Colonic mucosa (tissue), 4 donors: ENCODE data around the gene TMEM221. TPM values are rescaled to one million over a fixed set of nuclear protein-coding genes. Genes with fewer than 3 reads are reported as not detected.

Experiments used
- DNase-seq: peaks from one replicate; pipeline ENCODE4 v3.0.0-alpha.2; 2020
- H3K27ac ChIP-seq: fragments of 200-600 bp; one replicate; pipeline ENCODE4 v1.8.0; 2021
- H3K27me3 ChIP-seq: fragments of 200-600 bp; one replicate; pipeline ENCODE4 v1.8.0; 2021
- H3K36me3 ChIP-seq: fragments of 200-600 bp; one replicate; pipeline ENCODE4 v1.8.0; 2021
- H3K4me1 ChIP-seq: fragments of 200-600 bp; one replicate; pipeline ENCODE4 v1.8.0; 2021; ENCODE audit warnings: mild to moderate bottlenecking
- H3K4me3 ChIP-seq: fragments of 200-600 bp; one replicate; pipeline ENCODE4 v1.8.0; 2021
- H3K9ac ChIP-seq, 2 donors: one replicate each; pipeline ENCODE4 v1.7.0; 2013; ENCODE audit warnings: control low read depth in 2 of 2, low read depth in 2 of 2, low read length in 2 of 2
- H3K9me3 ChIP-seq: fragments of 200-600 bp; one replicate; pipeline ENCODE4 v1.8.0; 2021
- CTCF ChIP-seq: fragments of 200-600 bp; IDR thresholded peaks from one replicate; pipeline ENCODE4 v1.8.0; 2022; ENCODE audit warnings: antibody characterized with exemption, mild to moderate bottlenecking
- intact Hi-C: fragments of 100-400 bp; cut with DNase I; formaldehyde crosslinking; loops from one replicate; pipeline ENCODE4 v1.14.1; 2022
- total RNA-seq, 2 donors: library from RNA; stranded (reverse); fragmentation: NEBNext Ultra II Directional in 1 of 2; extraction: Animal tissue kit (Norgen Biotek cat#: 25700) in 1 of 2; gene quantifications; one replicate each; pipeline ENCODE4 v1.2.1, GENCODE V29; 2021
- donor health status: healthy.
- donor health status: DM: no; HTN: no; CAD: no.
- donor health status: DM: no; HTN: no; CAD: no.

Gene TMEM221
- total RNA-seq, result not detected

- H3K9me3 ChIP-seq, result no peaks in the 10 kb centered on the region
- H3K4me1 ChIP-seq, result no peaks in the 10 kb centered on the region
- H3K27ac ChIP-seq, result no peak within 1 kb of the TSS
- peak within 1 kb of the TSS in 1 of 2 donors; percentile 43 for H3K9ac ChIP-seq
- peak; percentile 24 for TF ChIP-seq CTCF
- peak; percentile 46 for DNase-seq
- H3K36me3 ChIP-seq, result no peaks in the 10 kb centered on the region
- H3K27me3 ChIP-seq, result peaks cover 12% of the 10 kb centered on the region
- intact Hi-C loops, result no loop called here
- H3K4me3 ChIP-seq, result peak within 1 kb of the TSS; percentile 34
Measured at GRCh38 chr19:17448131-17448967, at the start of gene TMEM221. Gene TMEM221 (minus strand): TSS chr19:17448668. CDS start chr19:17448462, 206 bp downstream.

GRCh38 chr19:17497149-17497798 is 48.8 kb upstream of the TMEM221 start:
- no peaks in the 10 kb centered on the region for H3K27me3 ChIP-seq
- intact Hi-C loops, result no loop called here
- DNase-seq, result peak; percentile 32
- no peak overlapping the region for H3K27ac ChIP-seq
- H3K4me1 ChIP-seq, result no peaks in the 10 kb centered on the region
- no peaks in the 10 kb centered on the region for H3K36me3 ChIP-seq
- H3K4me3 ChIP-seq, result peak overlapping the region; percentile 14
- no peaks in the 10 kb centered on the region for H3K9me3 ChIP-seq
- H3K9ac ChIP-seq, result no peak overlapping the region
- TF ChIP-seq CTCF, result no peak

DNA sequence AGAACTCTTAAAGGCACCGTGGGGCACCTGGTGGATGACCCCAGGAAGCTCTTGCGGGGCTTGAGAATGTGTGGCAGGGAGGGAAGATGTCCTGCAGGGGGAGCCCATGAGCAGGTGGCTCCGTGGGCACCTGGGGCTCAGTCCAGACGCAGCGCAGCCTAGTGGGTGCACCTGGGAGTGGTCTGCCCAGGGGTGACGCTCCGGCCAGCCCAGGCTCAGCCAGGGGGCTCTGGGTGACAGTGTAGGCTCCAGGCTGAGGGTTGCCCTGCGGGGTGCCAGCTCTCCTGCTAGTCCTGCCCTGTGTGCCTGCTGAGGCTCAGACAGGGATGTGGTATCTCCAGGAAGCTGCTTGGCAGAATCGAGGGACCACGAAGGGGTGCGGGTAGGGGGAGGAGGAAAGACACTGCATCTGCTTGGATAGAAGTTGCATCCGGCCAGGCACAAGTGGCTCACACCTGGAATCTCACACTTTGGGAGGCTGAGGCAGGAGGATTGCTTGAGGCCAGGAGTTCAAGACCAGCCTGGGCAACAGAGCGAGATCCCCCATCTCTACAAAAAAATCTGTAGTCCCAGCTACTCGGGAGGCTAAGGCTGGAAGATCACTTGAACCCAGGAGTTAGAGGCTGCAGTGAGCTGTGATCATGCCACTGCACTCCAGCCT is 48.0 kb upstream of the TMEM221 start:
- Histone ChIP-seq H3K4me3 (no peak overlapping the region), H3K9ac (no peak overlapping the region), H3K27ac (no peak overlapping the region), H3K9me3 (no peaks in the 10 kb centered on the region), H3K27me3 (no peaks in the 10 kb centered on the region), H3K36me3 (no peaks in the 10 kb centered on the region), H3K4me1 (no peaks in the 10 kb centered on the region)
- DNase-seq, result peak; percentile 82
- intact Hi-C loops, result no loop called here
- TF ChIP-seq CTCF, result peak; percentile 94

- Histone ChIP-seq H3K36me3 (no peaks in the 10 kb centered on the region), H3K27me3 (no peaks in the 10 kb centered on the region), H3K27ac (no peak overlapping the region), H3K4me1 (no peaks in the 10 kb centered on the region), H3K9ac (no peak overlapping the region), H3K9me3 (no peaks in the 10 kb centered on the region), H3K4me3 (no peak overlapping the region)
- TF ChIP-seq CTCF, result no peak
- intact Hi-C loops, result no loop called here
- DNase-seq, result no peak
Measured at GRCh38 chr19:17495639-17496296, 47.3 kb upstream of the TMEM221 start.

- Histone ChIP-seq H3K9me3 (no peaks in the 10 kb centered on the region), H3K36me3 (no peaks in the 10 kb centered on the region), H3K4me1 (peaks cover 4% of the 10 kb centered on the region), H3K27me3 (no peaks in the 10 kb centered on the region), H3K9ac (no peak overlapping the region), H3K27ac (no peak overlapping the region), H3K4me3 (no peak overlapping the region)
- no peak for TF ChIP-seq CTCF
- intact Hi-C loops, result no loop called here
- no peak for DNase-seq
Measured at GRCh38 chr19:17491287-17491686, 42.8 kb upstream of the TMEM221 start.
